Activated CD4-positive, alpha-beta T cell treated with anti-CD3 and anti-CD28 coated beads, Interleukin-2, amount 50 U/mL, for 16 hours (primary cell): Measurements from ENCODE around the gene SPAG16.
"Not testable (repeated sequence)": the region's sequence is repeated elsewhere in the genome, so short reads cannot be mapped to it uniquely, and the experiment has no call there.

Source experiments
- DNase-seq: peaks from one replicate; pipeline ENCODE4 v3.0.0-alpha.2; 2020

Gene SPAG16

DNA sequence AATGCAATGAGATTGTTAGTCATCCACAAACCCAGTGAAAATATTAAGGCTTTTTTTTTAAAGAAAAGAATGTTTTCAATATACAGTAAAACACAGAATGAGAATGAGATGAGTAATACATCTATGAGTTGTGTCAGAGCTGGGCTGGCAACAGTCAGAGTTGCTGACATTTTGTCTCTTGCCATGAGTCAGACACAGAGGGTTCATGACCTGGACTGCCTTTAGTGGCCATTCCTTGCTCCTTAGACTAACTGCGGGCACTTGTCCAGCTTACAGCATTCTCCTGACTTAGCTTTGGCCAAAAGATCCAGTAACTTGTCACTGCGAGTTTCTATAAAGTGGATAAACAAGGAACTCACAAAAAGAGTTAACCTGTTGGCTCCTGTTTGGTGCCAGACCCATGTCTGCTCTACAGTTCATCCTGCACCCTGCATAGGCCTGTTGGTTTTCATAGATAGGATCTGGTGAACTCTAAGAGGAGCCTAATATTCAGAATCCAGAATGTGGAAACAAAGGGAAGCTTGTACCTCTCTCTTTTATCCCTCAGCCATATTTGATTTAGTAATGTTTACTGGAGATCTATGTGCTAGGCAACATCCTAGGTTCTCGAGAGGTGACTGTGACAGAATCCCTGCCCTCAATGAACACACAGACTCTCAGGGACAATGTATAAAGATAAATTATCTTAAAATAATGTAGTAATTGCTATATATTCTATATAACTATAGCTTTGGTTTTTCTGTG, 735.1 kb downstream of the SPAG16 start:
- DNase-seq = peak; percentile 2

GRCh38 chr2:214019973-214020345, 735.7 kb downstream of the SPAG16 start:
- DNase-seq = no peak

DNA sequence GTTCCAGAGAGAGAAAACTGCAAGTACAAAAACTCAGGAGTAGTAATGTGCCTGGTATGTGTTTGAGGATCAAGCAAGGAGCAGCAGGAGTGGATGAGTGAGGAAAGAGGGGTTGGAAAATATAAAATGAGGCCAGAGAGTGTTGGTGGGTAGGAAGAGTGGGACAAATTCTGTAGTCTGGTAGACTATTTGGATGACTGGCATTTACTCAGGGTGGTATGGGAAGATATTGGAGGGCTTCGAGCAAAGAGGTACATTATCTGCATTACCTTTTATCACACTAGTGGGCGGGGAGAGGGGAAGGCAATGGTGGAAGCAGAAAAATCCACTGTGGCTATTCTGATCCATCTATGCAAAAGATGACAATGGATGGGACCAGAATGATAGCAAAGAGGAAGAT, 744.9 kb downstream of the SPAG16 start:
- no peak for DNase-seq

DNA sequence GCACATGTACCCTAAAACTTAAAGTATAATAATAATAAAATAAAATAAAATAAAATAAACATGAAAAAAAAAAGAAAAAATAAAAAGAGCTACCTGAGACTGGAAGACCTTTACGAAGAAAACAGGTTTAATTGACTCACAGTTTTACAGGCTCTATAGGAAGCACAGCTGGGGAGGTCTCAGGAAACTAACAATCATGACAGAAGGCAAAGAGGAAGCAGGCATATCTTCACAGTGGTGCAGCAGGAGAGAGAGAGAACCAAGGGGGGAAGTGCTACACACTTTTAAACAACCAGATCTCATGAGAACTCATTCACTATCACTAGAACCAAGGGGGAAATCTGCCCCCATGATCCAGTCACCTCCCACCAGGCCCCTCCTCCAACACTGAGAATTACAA, 747.3 kb downstream of the SPAG16 start:
- DNase-seq = no peak

DNA sequence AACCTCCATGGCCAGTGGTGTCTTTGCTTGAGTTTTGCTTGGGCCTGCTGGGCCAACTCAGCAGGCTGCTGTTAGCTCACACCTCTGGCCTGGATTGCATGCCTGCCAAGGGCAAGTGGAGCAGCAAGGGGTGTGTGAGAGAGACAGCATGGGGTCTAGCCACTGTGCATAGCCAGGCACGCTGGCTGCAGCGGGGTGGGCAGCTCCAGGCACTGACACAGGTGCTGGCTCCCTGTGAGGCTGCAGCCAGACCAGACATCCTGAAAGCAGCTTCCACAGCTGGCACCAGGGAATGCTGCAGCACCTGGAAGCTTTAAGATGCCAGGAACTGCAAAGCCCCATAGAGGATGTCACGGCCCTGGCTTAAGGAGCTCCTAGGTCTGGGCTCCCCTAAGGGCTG, 750.2 kb downstream of the SPAG16 start:
- DNase-seq = no peak

DNA sequence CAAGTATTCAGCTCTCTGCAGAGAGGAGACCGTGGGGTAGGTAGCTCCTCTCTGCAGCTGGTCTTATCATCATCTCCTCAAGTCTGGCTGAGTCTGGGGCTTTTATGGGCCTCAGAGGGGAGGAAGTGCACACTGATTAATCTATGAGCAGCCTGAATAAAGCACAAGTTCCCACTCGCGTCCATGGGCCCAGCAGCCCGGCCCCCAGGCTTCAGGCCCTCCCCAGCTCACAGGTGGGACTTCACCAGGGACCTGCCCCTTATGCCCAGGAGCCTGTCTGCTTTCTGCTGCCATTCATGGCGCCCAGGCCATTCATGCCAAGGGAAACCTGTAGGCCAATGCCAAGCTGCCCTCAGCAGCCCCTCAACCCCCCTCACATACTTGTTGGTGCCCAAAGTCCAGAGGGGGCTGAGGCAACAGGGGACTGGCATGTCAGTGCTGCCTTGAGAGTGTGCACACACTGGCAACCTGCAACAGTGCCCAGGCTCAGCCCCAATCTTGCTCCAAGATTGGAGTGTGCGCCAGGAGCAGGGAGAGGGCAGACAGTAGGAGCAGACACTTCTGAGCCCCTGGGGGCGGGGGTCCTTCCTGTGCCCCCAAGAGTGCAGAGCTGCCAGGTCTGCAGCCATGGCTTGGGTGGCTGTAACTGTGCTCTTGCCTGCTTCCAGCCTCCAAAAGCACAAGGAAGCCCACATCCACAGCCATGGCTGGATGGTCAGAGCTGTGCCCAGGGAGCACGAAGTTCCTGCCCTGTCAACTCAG, 751.0 kb downstream of the SPAG16 start:
- DNase-seq = no peak

GRCh38 chr2:214035921-214036320, 751.7 kb downstream of the SPAG16 start:
- DNase-seq = no peak

DNA sequence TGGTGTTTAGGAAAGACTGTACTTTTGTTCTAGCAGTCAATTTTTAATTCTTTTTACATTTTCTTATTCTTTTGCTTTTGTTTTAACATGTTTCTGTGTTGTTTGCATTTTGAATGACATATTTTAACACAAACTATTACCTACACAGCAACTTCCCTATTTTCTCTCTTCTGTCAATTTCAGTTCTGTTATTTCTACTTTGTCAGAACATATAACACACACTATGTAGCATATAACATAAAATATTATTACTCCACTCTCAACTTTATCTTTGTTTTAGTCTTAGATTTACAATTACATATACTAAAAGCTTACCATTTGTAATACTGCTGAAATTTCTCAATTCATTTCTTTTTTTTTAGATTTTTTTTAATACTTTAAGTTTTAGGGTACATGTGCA, 753.9 kb downstream of the SPAG16 start:
- no peak for DNase-seq

GRCh38 chr2:214050731-214051130, 766.5 kb downstream of the SPAG16 start:
- no peak for DNase-seq

- DNase-seq = no peak
These were observed 767.3 kb downstream of the SPAG16 start for GRCh38 chr2:214051585-214051984.

- DNase-seq = no peak
These were observed 768.0 kb downstream of the SPAG16 start for GRCh38 chr2:214052235-214052634.

GRCh38 chr2:214057986-214058385, 773.7 kb downstream of the SPAG16 start:
- DNase-seq = no peak

DNA sequence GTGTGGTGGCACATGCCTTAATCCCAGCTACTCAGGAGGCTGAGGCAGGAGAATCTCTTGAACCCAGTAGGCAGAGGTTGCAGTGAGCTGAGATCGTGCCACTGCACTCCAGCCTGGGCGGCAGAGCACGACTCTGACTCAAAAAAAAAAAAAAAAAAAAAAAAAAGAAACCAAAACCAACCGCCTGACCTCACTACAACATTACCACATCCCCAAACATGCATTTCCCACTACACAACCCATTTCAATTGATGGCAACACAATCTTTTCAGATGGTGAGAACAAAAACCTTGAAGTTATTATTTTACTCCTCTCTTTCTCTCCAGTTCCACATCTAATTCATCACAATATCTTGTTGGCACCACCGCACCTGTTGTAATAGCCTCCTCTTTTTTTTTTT, 778.0 kb downstream of the SPAG16 start:
- DNase-seq = not testable (repeated sequence)

- DNase-seq = no peak
These were observed 780.2 kb downstream of the SPAG16 start for GRCh38 chr2:214064471-214064870.

- no peak for DNase-seq
These were observed 782.6 kb downstream of the SPAG16 start for GRCh38 chr2:214066862-214067261.

- peak; percentile 68 for DNase-seq
These were observed 785.0 kb downstream of the SPAG16 start for GRCh38 chr2:214069254-214069653.

- DNase-seq = no peak
These were observed 791.2 kb downstream of the SPAG16 start for GRCh38 chr2:214075456-214075855.

GRCh38 chr2:214076527-214076926, 792.3 kb downstream of the SPAG16 start:
- DNase-seq = no peak

DNA sequence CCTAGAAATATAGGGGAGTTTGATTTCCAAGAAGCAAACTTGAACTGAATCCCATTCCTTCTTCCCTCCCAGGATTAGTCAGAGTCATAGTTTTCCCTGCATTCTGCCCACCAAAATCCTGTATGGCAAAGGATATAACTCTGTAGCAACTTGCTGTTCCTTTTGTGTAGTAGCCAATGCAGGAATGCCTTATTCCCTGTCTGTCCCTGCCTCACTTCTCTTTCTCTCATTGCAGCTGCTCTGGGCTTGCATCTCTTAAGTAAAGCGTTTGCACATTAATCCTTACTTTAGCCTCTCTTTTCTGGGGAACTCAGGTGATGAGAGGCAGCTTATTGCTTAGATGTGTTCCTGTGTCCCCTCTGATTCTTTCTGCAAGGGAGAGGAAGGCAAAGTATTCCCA, 793.5 kb downstream of the SPAG16 start:
- DNase-seq = no peak

- no peak for DNase-seq
These were observed 794.8 kb downstream of the SPAG16 start for GRCh38 chr2:214079032-214079431.

DNA sequence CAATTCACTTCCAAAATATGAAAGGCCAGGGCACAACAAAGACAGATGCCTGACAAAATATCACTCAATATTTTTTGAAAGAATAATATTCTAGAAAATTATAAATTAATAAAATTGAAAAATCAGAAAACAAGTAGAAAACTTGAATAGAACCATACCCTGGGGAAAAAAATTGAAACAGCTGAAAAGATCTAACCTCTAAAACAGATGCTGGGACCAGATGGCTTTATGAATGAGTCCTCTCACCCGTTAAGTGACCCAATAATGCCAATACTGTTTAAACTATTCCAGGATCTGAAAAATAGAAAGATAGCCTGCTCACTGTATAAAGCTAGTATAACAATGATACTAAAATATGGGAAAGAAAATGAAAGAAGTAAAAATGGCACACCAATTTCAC, 804.3 kb downstream of the SPAG16 start:
- DNase-seq = no peak

DNA sequence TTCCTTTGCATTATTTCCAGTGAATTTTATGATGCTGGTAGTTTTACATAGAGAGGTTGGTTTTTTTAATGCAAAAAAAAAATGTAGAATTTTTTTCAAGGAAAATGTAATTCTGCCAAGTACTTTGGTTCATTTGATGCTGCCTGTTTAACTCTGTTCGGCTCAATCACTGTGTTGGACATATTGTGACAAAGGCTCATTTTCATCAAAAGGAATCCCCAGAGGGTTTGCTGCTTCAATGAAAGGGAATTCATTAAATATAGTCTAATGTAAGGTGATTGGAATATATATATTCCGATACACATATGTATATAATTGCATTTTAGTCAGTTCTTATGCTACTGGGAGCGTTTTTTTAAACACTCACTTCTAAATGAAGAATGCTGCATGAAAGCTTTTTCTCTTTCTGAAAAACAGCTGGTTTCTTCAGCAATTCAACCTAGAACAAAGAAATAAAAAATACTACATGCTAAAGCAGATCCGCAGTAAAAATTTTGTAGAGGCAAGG, 812.0 kb downstream of the SPAG16 start:
- no peak for DNase-seq

DNA sequence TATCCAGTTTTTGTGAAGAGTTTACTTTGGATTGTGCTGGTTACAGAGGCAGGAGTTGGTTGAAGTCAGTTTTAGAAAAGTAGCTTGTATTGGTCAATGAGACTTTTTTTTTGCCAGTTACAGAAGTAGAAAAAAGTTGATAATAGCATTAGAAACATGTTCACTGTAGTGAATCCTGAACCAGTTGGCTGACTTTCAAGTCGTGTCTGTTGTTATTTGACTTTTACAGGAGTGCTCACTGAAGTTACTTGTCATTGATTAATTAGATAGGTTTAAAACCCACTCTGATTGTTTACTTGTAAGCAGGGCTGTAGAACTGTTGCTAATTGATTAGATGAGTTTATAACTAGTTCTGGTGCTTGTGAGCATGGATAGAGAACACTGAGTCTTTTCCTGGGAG, 814.5 kb downstream of the SPAG16 start:
- DNase-seq = no peak

DNA sequence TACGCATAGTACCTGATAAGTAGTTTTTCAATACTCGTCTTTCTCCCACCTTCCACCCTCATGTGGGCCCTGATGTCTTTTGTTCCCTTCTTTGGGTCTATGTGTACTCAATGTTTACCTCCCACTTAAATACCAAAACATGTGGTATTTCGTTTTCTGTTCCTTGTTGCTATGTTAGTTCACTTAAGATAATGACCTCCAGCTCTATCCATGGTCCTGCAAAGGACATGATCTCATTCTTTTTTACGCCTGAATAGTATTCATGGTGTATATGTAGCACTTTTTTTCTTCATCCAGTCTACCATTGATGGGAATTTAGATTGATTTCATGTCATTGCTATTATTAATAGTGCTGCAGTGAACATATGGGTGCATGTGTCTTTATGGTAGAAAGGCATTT, 816.2 kb downstream of the SPAG16 start:
- DNase-seq = no peak
